Measurements from ENCODE around the gene ADGRD1.

Gene ADGRD1

DNA sequence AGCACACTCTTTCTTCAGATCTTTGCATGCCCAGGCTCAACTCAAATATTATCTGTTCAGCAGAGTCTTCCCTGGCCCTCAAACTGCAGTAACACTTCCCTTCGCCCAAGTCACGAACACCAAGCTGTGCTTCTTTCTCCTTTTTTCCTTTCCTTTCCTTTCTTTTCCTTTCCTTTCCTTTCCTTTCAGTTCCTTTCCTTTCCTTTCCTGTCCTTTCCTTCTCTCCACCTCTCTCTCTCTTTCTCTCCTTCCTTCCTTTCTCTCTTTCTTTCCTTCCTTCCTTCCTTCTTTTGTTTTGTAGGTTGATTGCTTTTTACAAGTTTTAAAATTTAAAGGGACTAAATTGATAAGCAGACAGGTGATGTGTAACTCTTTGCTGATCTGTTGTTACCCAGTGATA is 19.0 kb upstream of the ADGRD1 start:
- TF ChIP-seq TEAD4 (IDR thresholded peaks at IDR 0.05), result no peak
- TF ChIP-seq TAF1 (IDR thresholded peaks at IDR 0.05; ENCODE audit: low read depth), result no peak
- TF ChIP-seq RAD21 (IDR thresholded peaks at IDR 0.05; ENCODE audit: low read depth), result no peak
- TF ChIP-seq, protein P1, sequence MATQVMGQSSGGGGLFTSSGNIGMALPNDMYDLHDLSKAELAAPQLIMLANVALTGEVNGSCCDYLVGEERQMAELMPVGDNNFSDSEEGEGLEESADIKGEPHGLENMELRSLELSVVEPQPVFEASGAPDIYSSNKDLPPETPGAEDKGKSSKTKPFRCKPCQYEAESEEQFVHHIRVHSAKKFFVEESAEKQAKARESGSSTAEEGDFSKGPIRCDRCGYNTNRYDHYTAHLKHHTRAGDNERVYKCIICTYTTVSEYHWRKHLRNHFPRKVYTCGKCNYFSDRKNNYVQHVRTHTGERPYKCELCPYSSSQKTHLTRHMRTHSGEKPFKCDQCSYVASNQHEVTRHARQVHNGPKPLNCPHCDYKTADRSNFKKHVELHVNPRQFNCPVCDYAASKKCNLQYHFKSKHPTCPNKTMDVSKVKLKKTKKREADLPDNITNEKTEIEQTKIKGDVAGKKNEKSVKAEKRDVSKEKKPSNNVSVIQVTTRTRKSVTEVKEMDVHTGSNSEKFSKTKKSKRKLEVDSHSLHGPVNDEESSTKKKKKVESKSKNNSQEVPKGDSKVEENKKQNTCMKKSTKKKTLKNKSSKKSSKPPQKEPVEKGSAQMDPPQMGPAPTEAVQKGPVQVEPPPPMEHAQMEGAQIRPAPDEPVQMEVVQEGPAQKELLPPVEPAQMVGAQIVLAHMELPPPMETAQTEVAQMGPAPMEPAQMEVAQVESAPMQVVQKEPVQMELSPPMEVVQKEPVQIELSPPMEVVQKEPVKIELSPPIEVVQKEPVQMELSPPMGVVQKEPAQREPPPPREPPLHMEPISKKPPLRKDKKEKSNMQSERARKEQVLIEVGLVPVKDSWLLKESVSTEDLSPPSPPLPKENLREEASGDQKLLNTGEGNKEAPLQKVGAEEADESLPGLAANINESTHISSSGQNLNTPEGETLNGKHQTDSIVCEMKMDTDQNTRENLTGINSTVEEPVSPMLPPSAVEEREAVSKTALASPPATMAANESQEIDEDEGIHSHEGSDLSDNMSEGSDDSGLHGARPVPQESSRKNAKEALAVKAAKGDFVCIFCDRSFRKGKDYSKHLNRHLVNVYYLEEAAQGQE (IDR thresholded peaks at IDR 0.05; ENCODE audit: low read depth), result no peak
- no peak for TF ChIP-seq CREB1 (IDR thresholded peaks at IDR 0.05; ENCODE audit: low read depth)
- TF ChIP-seq, protein P2, sequence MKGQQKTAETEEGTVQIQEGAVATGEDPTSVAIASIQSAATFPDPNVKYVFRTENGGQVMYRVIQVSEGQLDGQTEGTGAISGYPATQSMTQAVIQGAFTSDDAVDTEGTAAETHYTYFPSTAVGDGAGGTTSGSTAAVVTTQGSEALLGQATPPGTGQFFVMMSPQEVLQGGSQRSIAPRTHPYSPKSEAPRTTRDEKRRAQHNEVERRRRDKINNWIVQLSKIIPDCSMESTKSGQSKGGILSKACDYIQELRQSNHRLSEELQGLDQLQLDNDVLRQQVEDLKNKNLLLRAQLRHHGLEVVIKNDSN (IDR thresholded peaks at IDR 0.05), result no peak
- TF ChIP-seq EP300 (IDR thresholded peaks at IDR 0.05; ENCODE audit: borderline replicate concordance), result no peak
- no peak for TF ChIP-seq YY1 (IDR thresholded peaks at IDR 0.05; ENCODE audit: low read depth)
- TF ChIP-seq EGR1 (IDR thresholded peaks at IDR 0.05), result no peak
- TF ChIP-seq, protein P3, sequence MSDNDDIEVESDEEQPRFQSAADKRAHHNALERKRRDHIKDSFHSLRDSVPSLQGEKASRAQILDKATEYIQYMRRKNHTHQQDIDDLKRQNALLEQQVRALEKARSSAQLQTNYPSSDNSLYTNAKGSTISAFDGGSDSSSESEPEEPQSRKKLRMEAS (IDR thresholded peaks at IDR 0.05), result no peak
- TF ChIP-seq FOXM1 (IDR thresholded peaks at IDR 0.05; ENCODE audit: borderline replicate concordance, low read depth), result no peak
- TF ChIP-seq TCF12 (IDR thresholded peaks at IDR 0.05; ENCODE audit: low read depth), result no peak
- no peak for TF ChIP-seq ZBTB7A (IDR thresholded peaks at IDR 0.05; ENCODE audit: low read depth)
- no peak for TF ChIP-seq NFIC (IDR thresholded peaks at IDR 0.05)

DNA sequence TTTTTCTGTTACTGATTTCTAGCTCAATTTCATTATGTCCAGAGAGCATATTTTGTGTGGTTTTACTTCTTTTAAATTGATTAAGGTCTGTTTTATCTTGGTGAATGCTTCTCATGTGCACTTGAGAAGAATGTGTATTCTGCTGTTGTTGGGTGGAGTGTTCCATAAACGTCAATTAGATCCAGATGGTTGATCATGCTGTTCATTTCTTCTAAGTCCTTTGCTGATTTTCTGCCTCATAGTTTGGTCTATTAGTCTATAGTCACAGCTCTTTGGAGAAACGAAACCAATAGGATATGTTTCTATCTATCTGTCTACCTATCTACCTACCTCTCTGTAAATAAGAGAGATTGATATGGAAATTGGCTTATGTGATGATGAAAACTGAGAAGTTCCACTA is 17.1 kb upstream of the ADGRD1 start:
- TF ChIP-seq TEAD4 (IDR thresholded peaks at IDR 0.05), result no peak
- no peak for TF ChIP-seq EGR1 (IDR thresholded peaks at IDR 0.05)
- TF ChIP-seq, protein P3 (IDR thresholded peaks at IDR 0.05), result no peak
- TF ChIP-seq, protein P1 (IDR thresholded peaks at IDR 0.05; ENCODE audit: low read depth), result no peak
- TF ChIP-seq TAF1 (IDR thresholded peaks at IDR 0.05; ENCODE audit: low read depth), result no peak
- TF ChIP-seq CEBPB (IDR thresholded peaks at IDR 0.05), result no peak
- TF ChIP-seq RAD21 (IDR thresholded peaks at IDR 0.05; ENCODE audit: low read depth), result no peak
- TF ChIP-seq TCF12 (IDR thresholded peaks at IDR 0.05; ENCODE audit: low read depth), result no peak
- no peak for TF ChIP-seq ZBTB7A (IDR thresholded peaks at IDR 0.05; ENCODE audit: low read depth)
- TF ChIP-seq, protein P2 (IDR thresholded peaks at IDR 0.05), result no peak
- TF ChIP-seq CREB1 (IDR thresholded peaks at IDR 0.05; ENCODE audit: low read depth), result no peak
- no peak for TF ChIP-seq NFIC (IDR thresholded peaks at IDR 0.05)
- TF ChIP-seq YY1 (IDR thresholded peaks at IDR 0.05; ENCODE audit: low read depth), result no peak
- TF ChIP-seq FOXM1 (IDR thresholded peaks at IDR 0.05; ENCODE audit: borderline replicate concordance, low read depth), result no peak
- no peak for TF ChIP-seq EP300 (IDR thresholded peaks at IDR 0.05; ENCODE audit: borderline replicate concordance)

DNA sequence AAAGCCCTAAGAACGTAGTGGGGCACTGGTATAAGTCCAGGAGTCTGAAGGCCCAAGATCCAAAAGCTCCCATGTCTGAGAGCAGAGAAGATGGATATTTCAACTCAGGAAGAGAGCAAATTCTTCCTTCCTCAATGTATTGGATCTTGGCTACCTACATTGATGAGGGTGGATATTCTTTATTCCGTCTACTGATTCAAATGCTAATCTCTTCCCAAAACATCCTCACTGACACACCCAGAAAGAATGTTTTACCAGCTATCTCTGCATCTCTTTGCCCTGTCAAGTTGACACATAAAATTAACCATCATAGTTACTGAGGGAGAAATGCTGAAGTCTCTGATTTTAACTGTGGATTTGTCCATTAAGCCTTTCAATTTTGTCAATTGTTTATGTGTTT is 16.6 kb upstream of the ADGRD1 start:
- TF ChIP-seq FOXM1 (IDR thresholded peaks at IDR 0.05; ENCODE audit: borderline replicate concordance, low read depth) (no peak), ZBTB7A (IDR thresholded peaks at IDR 0.05; ENCODE audit: low read depth) (no peak)
- TF ChIP-seq, protein P3 (IDR thresholded peaks at IDR 0.05), result no peak

DNA sequence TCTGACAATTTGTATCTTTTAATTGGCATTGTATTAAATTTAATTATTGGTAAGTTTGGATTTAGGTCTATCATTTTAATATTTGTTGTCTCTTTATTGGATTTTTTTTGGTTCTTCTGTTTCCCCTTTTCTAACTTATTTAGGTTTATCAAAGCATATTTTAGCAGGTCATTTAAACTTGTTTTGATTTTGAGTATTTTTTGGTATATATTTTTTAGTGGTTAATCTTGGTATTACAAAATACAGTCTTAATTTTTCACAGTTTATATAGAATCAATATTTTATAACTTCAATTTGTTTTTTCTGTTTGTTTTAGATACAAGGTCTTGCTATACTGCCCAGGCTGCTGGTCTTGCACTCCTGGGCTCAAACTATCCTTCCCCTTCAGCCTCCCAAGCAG is 15.5 kb upstream of the ADGRD1 start:
- TF ChIP-seq, protein P2 (IDR thresholded peaks at IDR 0.05), result no peak
- TF ChIP-seq EP300 (IDR thresholded peaks at IDR 0.05; ENCODE audit: borderline replicate concordance) (no peak), EGR1 (IDR thresholded peaks at IDR 0.05) (no peak), RAD21 (IDR thresholded peaks at IDR 0.05; ENCODE audit: low read depth) (no peak), ZBTB7A (IDR thresholded peaks at IDR 0.05; ENCODE audit: low read depth) (no peak), YY1 (IDR thresholded peaks at IDR 0.05; ENCODE audit: low read depth) (no peak), CREB1 (IDR thresholded peaks at IDR 0.05; ENCODE audit: low read depth) (no peak), TCF12 (IDR thresholded peaks at IDR 0.05; ENCODE audit: low read depth) (no peak), TEAD4 (IDR thresholded peaks at IDR 0.05) (no peak), FOXM1 (IDR thresholded peaks at IDR 0.05; ENCODE audit: borderline replicate concordance, low read depth) (no peak), CEBPB (IDR thresholded peaks at IDR 0.05) (no peak), NFIC (IDR thresholded peaks at IDR 0.05) (no peak)
- TF ChIP-seq, protein P1 (IDR thresholded peaks at IDR 0.05; ENCODE audit: low read depth), result no peak
